CD4-positive, alpha-beta T cell treated with Interleukin-1 beta for 1 hour (primary cell): ENCODE measurements around the gene TRIM52.
"Not testable (repeated sequence)": the region's sequence is repeated elsewhere in the genome, so short reads cannot be mapped to it uniquely, and the experiment has no call there.

Experiments
- DNase-seq, 2 donors: peaks; one replicate each; pipeline ENCODE4 v3.0.0-alpha.2; 2020 to 2022

TRIM52 gene

GRCh38 chr5:181212080-181212479 lies 48.9 kb downstream of the TRIM52 start:
- no peak for DNase-seq

GRCh38 chr5:181211208-181211607 lies 49.7 kb downstream of the TRIM52 start:
- DNase-seq = no peak

DNA sequence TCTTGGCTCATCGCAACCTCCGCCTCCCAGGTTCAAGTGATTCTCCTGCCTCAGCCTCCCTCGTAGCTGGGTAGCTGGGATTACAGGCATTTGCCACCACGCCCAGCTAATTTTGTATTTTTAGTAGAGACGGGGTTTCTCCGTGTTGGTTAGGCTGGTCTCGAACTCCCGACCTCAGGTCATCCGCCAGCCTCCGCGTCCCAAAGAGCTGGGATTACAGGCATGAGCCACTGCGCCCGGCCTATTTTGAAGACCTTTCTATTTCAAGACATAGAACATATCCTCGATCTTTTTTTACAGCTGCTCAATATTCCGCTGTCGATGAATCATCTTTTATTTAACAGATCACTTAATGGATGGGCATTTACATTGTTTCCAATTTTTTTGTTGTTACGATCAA lies 50.2 kb downstream of the TRIM52 start:
- not testable (repeated sequence) for DNase-seq

DNA sequence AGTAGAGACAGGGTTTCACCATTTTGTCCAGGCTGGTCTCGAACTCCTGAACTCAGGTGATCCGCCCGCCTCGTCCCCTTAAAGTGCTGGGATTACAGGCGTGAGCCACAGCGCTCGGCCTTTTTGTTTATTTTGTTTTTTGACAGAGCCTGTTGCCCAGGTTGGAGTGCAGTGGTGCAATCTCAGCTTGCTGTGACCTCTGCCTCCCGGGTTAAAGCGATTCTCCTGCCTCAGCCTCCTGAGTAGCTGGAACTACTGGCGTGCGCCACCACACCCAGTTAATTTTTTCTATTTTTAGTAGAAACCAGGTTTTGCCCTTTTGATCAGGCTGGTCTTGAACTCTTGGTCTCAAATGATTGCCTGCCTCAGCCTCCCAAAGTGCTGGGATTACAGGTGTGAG lies 50.8 kb downstream of the TRIM52 start:
- not testable (repeated sequence) for DNase-seq

- not testable (repeated sequence) for DNase-seq
Observed at GRCh38 chr5:181209006-181209405, 51.9 kb downstream of the TRIM52 start.

DNA sequence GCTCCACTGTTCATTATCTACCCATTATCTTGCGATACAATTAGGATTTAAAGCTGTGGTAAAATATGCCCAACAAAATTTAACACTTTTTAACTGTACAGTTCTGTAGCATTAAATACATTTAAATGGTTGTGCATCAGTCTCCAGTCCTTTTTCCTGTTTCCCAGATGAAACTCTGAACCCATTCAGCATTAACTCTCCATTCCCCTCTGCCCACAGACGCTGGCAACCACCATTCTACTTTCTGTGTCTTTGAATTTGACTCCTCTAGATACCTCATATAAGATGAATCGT lies 53.0 kb downstream of the TRIM52 start:
- no peak for DNase-seq

DNA sequence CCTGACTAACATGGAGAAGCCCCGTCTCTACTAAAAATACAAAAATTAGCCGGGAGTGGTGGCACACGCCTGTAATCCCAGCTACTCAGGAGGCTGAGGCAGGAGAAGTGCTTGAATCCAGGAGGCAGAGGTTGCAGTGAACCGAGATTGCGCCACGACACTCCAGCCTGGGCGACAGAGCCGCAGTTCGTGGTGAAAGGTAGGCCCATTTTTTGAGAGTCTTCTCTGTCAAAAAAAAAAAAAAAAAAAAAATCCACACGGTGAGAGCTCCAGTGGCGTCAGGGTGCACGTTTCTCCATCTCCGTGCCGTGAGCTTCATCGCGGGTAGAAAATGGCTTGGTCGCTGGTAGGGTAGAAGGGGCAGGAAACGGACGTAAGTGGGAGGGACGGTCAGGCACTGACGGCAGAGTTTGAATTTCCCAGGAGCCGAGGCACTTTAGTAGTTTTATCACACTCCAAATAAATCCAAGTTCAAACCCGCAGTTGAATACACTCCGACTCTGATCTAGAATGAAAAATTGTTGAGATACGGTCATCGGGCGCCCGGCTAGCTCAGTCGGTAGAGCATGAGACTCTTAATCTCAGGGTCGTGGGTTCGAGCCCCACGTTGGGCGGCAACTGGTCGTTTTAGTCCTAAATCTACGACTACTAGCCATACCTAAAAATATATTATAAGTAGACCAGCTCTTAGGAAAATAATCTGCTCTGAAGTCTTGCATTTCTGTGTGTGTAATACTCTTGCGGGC lies 53.6 kb downstream of the TRIM52 start:
- peak; percentile 78 to 86 for DNase-seq

- DNase-seq = no peak
Observed at GRCh38 chr5:181205761-181206649, 54.9 kb downstream of the TRIM52 start.
